A549 (cell line): ENCODE results near the gene PLXNA1.

Experiments
- CEBPB ChIP-seq, 2 experiments: fragments of >200 bp in 1 of 2; sonication (Bioruptor Twin) in 1 of 2; formaldehyde crosslinking in 1 of 2; IDR thresholded peaks; 2 replicates each; pipeline ENCODE4 v1.6.1; 2012 to 2016
- CHD4 ChIP-seq: fragments of 200-600 bp; sonication (generic); IDR thresholded peaks from 2 replicates; pipeline ENCODE4 v1.6.1; 2016; ENCODE audit warnings: antibody characterized with exemption, mild to moderate bottlenecking, borderline replicate concordance
- FOSL2 ChIP-seq, 2 experiments: fragments of 450-650 bp in 1 of 2; fragments of >200 bp in 1 of 2; sonication (Bioruptor Twin) in 1 of 2; formaldehyde crosslinking; IDR thresholded peaks; 2 replicates each; pipeline versions ENCODE4 v1.5.0 to v1.6.1; 2016 to 2020; ENCODE audit warnings: mild to moderate bottlenecking in 1 of 2, moderate library complexity in 1 of 2
- MAFK ChIP-seq: fragments of 450-650 bp; IDR thresholded peaks from 2 replicates; pipeline ENCODE4 v1.6.1; 2014; ENCODE audit not compliant: partially characterized antibody
- MAZ ChIP-seq: fragments of 150-350 bp; IDR thresholded peaks from 2 replicates; pipeline ENCODE4 v1.6.1; 2014; ENCODE audit warnings: antibody characterized with exemption, low read depth, low read length, borderline replicate concordance
- RAD21 ChIP-seq, 2 experiments: fragments of >200 bp in 1 of 2; sonication (Bioruptor Twin) in 1 of 2; formaldehyde crosslinking in 1 of 2; IDR thresholded peaks in 1 of 2; conservative IDR thresholded peaks in 1 of 2; 2 replicates in 1 of 2; 3 replicates in 1 of 2; pipeline ENCODE4 v1.6.1; 2012 to 2018; ENCODE audit warnings: inconsistent platforms in 1 of 2
- SMC3 ChIP-seq: fragments of >200 bp; sonication (Bioruptor Twin); formaldehyde crosslinking; IDR thresholded peaks from 3 replicates; pipeline ENCODE4 v1.6.1; 2018; ENCODE audit warnings: inconsistent platforms
- TF ChIP-seq, protein P1 (sequence below): fragments of >200 bp; sonication (Bioruptor Twin); formaldehyde crosslinking; IDR thresholded peaks from 3 replicates; pipeline ENCODE4 v1.5.1; 2016
- TF ChIP-seq, protein P2 (sequence below): fragments of 150-350 bp; IDR thresholded peaks from 2 replicates; pipeline ENCODE4 v1.6.1; 2014; ENCODE audit warnings: low read depth, mild to moderate bottlenecking, low read length

DNA sequence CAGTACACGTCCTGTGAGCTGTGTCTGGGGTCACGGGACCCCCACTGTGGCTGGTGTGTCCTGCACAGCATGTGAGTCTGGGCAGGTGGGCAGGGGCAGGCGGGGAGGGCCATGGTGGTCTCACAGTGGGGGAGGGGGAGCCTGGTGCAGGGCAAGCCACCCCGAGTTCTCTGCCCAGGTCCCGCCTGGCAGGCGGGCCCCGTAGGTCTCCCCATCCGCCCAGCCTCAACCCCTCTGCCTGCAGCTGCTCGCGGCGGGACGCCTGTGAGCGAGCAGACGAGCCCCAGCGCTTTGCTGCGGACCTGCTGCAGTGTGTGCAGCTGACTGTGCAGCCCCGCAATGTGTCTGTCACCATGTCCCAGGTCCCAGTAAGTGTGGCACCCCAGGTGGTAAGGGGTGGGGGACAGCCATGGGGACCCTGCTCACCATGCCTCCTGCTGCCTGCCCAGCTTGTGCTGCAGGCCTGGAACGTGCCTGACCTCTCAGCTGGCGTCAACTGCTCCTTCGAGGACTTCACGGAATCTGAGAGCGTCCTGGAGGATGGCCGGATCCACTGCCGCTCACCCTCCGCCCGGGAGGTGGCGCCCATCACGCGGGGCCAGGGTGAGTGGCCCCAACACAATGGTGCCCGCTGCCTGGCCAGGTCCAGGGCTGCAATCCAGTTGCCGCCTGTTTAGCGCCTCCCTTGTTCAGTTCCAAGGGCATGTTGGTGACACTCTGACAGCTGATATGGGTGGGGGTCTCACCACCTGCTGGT lies 21.9 kb downstream of the PLXNA1 start:
- TF ChIP-seq MAFK (no peak), FOSL2 (IDR thresholded peaks at IDR 0.05) (no peak), FOSL2 (CRISPR knock-in tag; IDR thresholded peaks at IDR 0.05) (no peak), MAZ (no peak), SMC3 (no peak), RAD21 (conservative IDR thresholded peaks at IDR 0.05 in 1 of 2, IDR thresholded peaks at IDR 0.05 in 1 of 2) (no peak), CEBPB (IDR thresholded peaks at IDR 0.05) (no peak), CHD4 (no peak)
- TF ChIP-seq, protein P1, sequence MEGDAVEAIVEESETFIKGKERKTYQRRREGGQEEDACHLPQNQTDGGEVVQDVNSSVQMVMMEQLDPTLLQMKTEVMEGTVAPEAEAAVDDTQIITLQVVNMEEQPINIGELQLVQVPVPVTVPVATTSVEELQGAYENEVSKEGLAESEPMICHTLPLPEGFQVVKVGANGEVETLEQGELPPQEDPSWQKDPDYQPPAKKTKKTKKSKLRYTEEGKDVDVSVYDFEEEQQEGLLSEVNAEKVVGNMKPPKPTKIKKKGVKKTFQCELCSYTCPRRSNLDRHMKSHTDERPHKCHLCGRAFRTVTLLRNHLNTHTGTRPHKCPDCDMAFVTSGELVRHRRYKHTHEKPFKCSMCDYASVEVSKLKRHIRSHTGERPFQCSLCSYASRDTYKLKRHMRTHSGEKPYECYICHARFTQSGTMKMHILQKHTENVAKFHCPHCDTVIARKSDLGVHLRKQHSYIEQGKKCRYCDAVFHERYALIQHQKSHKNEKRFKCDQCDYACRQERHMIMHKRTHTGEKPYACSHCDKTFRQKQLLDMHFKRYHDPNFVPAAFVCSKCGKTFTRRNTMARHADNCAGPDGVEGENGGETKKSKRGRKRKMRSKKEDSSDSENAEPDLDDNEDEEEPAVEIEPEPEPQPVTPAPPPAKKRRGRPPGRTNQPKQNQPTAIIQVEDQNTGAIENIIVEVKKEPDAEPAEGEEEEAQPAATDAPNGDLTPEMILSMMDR, result no peak
- TF ChIP-seq, protein P2, sequence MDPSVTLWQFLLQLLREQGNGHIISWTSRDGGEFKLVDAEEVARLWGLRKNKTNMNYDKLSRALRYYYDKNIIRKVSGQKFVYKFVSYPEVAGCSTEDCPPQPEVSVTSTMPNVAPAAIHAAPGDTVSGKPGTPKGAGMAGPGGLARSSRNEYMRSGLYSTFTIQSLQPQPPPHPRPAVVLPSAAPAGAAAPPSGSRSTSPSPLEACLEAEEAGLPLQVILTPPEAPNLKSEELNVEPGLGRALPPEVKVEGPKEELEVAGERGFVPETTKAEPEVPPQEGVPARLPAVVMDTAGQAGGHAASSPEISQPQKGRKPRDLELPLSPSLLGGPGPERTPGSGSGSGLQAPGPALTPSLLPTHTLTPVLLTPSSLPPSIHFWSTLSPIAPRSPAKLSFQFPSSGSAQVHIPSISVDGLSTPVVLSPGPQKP, result no peak
